Thyroid gland (tissue), 4 donors: ENCODE measurements around the gene CLDN9.
A peak's percentile ranks its signal among the peaks of the same experiment; 100 is the strongest.

Source experiments
- POLR2A ChIP-seq, 2 donors: fragments of 450-650 bp; IDR thresholded peaks; one replicate each; pipeline ENCODE4 v1.6.1; 2017; ENCODE audit warnings: antibody characterized with exemption in 2 of 2, mild to moderate bottlenecking in 2 of 2, moderate library complexity in 1 of 2
- TF ChIP-seq, protein P1 (sequence below), 6 experiments: fragments of 200-600 bp in 3 of 6; fragments of 450-650 bp in 3 of 6; sonication (generic) in 3 of 6; IDR thresholded peaks; one replicate each; pipeline ENCODE4 v1.5.1; 2016 to 2019; ENCODE audit warnings: antibody characterized with exemption in 6 of 6, mild to moderate bottlenecking in 2 of 6, inconsistent platforms in 1 of 6, moderate library complexity in 1 of 6

DNA sequence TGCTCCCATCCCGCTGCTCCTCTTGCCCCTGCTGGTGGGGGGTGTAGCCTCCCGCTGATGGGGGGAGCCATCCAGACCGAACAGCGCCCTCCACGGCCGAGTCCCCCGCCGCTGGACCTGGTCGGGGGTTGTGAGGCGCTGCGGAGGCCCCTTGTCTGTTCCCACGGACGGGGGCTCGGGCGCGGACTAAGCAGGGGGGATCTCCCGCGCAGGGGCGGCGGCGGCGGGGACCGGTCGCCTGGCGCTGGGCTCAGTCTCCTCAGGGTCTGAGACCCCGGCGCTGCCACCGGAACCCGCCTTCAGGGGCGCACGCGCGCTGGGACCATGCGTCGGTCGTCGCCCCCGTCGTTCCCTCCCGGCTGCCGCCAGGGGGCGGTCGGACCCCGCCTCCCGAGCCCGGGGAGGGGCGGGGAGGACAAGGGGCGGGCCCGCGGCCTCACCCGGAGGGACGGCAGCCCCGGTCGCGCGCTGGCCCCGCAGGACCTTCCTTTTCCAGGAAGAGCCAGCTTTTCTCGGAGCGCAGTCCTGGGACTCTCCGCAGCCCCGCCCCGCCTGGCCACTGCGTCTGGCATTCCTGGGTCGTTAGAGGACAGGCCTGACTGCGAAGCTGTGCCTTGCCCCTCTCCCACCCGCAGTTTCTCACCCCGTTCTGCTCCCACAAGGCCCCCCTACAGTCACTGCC lies 46.5 kb downstream of the CLDN9 start:
- TF ChIP-seq, protein P1, sequence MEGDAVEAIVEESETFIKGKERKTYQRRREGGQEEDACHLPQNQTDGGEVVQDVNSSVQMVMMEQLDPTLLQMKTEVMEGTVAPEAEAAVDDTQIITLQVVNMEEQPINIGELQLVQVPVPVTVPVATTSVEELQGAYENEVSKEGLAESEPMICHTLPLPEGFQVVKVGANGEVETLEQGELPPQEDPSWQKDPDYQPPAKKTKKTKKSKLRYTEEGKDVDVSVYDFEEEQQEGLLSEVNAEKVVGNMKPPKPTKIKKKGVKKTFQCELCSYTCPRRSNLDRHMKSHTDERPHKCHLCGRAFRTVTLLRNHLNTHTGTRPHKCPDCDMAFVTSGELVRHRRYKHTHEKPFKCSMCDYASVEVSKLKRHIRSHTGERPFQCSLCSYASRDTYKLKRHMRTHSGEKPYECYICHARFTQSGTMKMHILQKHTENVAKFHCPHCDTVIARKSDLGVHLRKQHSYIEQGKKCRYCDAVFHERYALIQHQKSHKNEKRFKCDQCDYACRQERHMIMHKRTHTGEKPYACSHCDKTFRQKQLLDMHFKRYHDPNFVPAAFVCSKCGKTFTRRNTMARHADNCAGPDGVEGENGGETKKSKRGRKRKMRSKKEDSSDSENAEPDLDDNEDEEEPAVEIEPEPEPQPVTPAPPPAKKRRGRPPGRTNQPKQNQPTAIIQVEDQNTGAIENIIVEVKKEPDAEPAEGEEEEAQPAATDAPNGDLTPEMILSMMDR (IDR thresholded peaks at IDR 0.05), result peak; percentile 34 to 98 (median 96)
- TF ChIP-seq POLR2A (IDR thresholded peaks at IDR 0.05), result peak in 1 of 2 donors; percentile 47
